ENCODE measurements around the gene KCNQ4. TPM values are rescaled to one million over a fixed set of nuclear protein-coding genes. Genes with fewer than 3 reads are reported as not detected.

Gene KCNQ4
- total RNA-seq, 1 experiment from 2014 or later, result 1.4 TPM

- no peak overlapping the region for H2BK5ac ChIP-seq (ENCODE audit: insufficient read length, low read length)
- Mint-ChIP-seq H3K36me3 (ENCODE audit: insufficient read depth in 1 of 3, low read depth in 3 of 3) (no peaks in the 10 kb centered on the region; a peak in 1 of 7 replicates), H3K9me3 (peaks cover 4 to 5% of the 10 kb centered on the region in 2 experiments; a peak in 4 of 5 replicates), H3K27me3 (ENCODE audit: low read depth) (peaks cover 14% of the 10 kb centered on the region), H3K4me3 (no peak overlapping the region), H3K4me1 (peaks cover 4 to 5% of the 10 kb centered on the region in 2 experiments), H3K27ac (no peak overlapping the region)
- H4K5ac ChIP-seq (ENCODE audit: insufficient read length, low read depth, low read length), result no peak overlapping the region
- no peak overlapping the region for H3K56ac ChIP-seq (ENCODE audit: insufficient read length, low read depth, low read length)
- H3K23ac ChIP-seq (ENCODE audit: insufficient read length, low read depth, low read length), result no peak overlapping the region
- H4K91ac ChIP-seq (ENCODE audit: insufficient read length, low read depth, low read length), result no peak overlapping the region
- no peak overlapping the region for H3K14ac ChIP-seq (ENCODE audit: insufficient read depth, low read length)
- H3K9me3 ChIP-seq (ENCODE audit: control insufficient read depth, low read depth, low read length), result no peaks in the 10 kb centered on the region
- no peaks in the 10 kb centered on the region for H3K79me1 ChIP-seq (ENCODE audit: insufficient read depth, low read depth, low read length, poor library complexity, severe bottlenecking)
- H2BK120ac ChIP-seq (ENCODE audit: low read depth, low read length, poor library complexity, severe bottlenecking), result no peak overlapping the region
- H3K79me2 ChIP-seq (ENCODE audit: insufficient read depth, low read length), result no peaks in the 10 kb centered on the region
- peak; percentile 58 for DNase-seq
- H3K18ac ChIP-seq (ENCODE audit: insufficient read length, low read depth, low read length), result no peak overlapping the region
- H2BK15ac ChIP-seq (ENCODE audit: low read depth, low read length), result no peak overlapping the region
- H4K8ac ChIP-seq (replicated peaks; ENCODE audit: insufficient read length, low read depth, low read length), result no peak overlapping the region
- H4K20me1 ChIP-seq (ENCODE audit: control insufficient read depth, insufficient read depth, insufficient read length), result no peaks in the 10 kb centered on the region
- no peaks in the 10 kb centered on the region for H3K23me2 ChIP-seq (ENCODE audit: insufficient read length, low read depth, low read length, poor library complexity, severe bottlenecking)
- no peak overlapping the region for H3K4ac ChIP-seq (ENCODE audit: low read depth, low read length)
- TF ChIP-seq CTCF (conservative IDR thresholded peaks at IDR 0.05), result no peak
- H2AK5ac ChIP-seq (ENCODE audit: insufficient read length, low read length), result no peak overlapping the region
- H3T11ph ChIP-seq (ENCODE audit: low read length), result no peak overlapping the region
- no peak overlapping the region for H3K4me2 ChIP-seq (ENCODE audit: insufficient read depth, insufficient read length, low read length)
- WGBS (ENCODE audit: extremely low coverage, insufficient read length, low lambda C conversion rate), result no CpG with 5 or more reads among the region's 6 CpGs
- H2BK20ac ChIP-seq (ENCODE audit: low read depth, low read length, poor library complexity, severe bottlenecking), result no peak overlapping the region
- no peaks in the 10 kb centered on the region for H3K27me3 ChIP-seq (ENCODE audit: insufficient read depth, low read length)
- H3K4me1 ChIP-seq (ENCODE audit: insufficient read depth, low read length), result no peaks in the 10 kb centered on the region
- H2AFZ ChIP-seq (ENCODE audit: low read length), result no peak overlapping the region
- no peak overlapping the region for H2BK12ac ChIP-seq (ENCODE audit: insufficient read length, low read depth, low read length)
- no peak overlapping the region for H3K9ac ChIP-seq (ENCODE audit: extremely low read depth, insufficient read length, low read length)
- H3K27ac ChIP-seq (ENCODE audit: insufficient read length, low read depth, low read length), result no peak overlapping the region
Measured at GRCh38 chr1:40847023-40847745, 63.6 kb downstream of the KCNQ4 start.
